PC-3 (cell line): ENCODE measurements around the gene DGKB. TPM values are rescaled to one million over a fixed set of nuclear protein-coding genes. Genes with fewer than 3 reads are reported as not detected.

Experiments
- ATAC-seq: fragments of 200-7000 bp; cut with Tn5 transposase; 2 replicates; pipeline ENCODE4 v1.9.1; 2020; ENCODE audit warnings: mild to moderate bottlenecking, moderate library complexity
- BruUV-seq: library from RNA; stranded (reverse); fragments of 400-500 nt; replicated peaks from 2 replicates; lab custom pipeline; 2021; lab: Mats Ljungman, UMichigan
- CTCF ChIA-PET: fragments of 300-600 bp; sonication (Branson Sonifier 250); formaldehyde crosslinking; loops from one replicate; lab custom pipeline; 2022; ENCODE audit warnings: antibody characterized with exemption; lab: Charles Lee
- POLR2A ChIA-PET: fragments of 300-600 bp; sonication (Branson Sonifier 250); formaldehyde crosslinking; loops from one replicate; lab custom pipeline; 2022; ENCODE audit warnings: antibody characterized with exemption; ENCODE audit not compliant: unreplicated experiment; lab: Charles Lee
- DNase-seq: peaks from one replicate; pipeline ENCODE4 v3.0.0-alpha.2; 2015
- H2AFZ ChIP-seq: fragments of 300-600 bp; sonication (generic); 2 replicates; pipeline ENCODE4 v1.6.0; 2016; ENCODE audit warnings: antibody characterized with exemption, low read length
- H3F3A ChIP-seq: fragments of 300-600 bp; sonication (generic); one replicate; pipeline ENCODE4 v1.6.0; 2017; ENCODE audit warnings: antibody characterized with exemption, low read length, control low read depth, mild to moderate bottlenecking; ENCODE audit not compliant: unreplicated experiment
- H3K27ac ChIP-seq: fragments of 300-600 bp; sonication (generic); 2 replicates; pipeline ENCODE4 v1.5.1; 2016; ENCODE audit warnings: mild to moderate bottlenecking, low read length
- H3K27me3 ChIP-seq: fragments of 300-600 bp; sonication (generic); 2 replicates; pipeline ENCODE4 v1.6.1; 2016; ENCODE audit warnings: low read length, mixed read lengths
- H3K36me3 ChIP-seq: fragments of 300-600 bp; sonication (generic); 2 replicates; pipeline ENCODE4 v1.6.1; 2016; ENCODE audit warnings: low read depth, mixed run types, low read length, mixed read lengths
- H3K4me1 ChIP-seq: fragments of 300-600 bp; sonication (generic); 2 replicates; pipeline ENCODE4 v1.5.1; 2016; ENCODE audit warnings: low read length; ENCODE audit not compliant: insufficient read depth
- H3K4me2 ChIP-seq: fragments of 300-600 bp; sonication (generic); 2 replicates; pipeline ENCODE4 v1.6.0; 2016; ENCODE audit warnings: low read length
- H3K4me3 ChIP-seq: fragments of 300-600 bp; sonication (generic); 2 replicates; pipeline ENCODE4 v1.5.1; 2016; ENCODE audit warnings: mild to moderate bottlenecking, low read length, mixed read lengths
- H3K79me2 ChIP-seq: fragments of 300-600 bp; sonication (generic); 2 replicates; pipeline ENCODE4 v1.6.1; 2017; ENCODE audit warnings: low read length, mixed read lengths
- H3K9ac ChIP-seq: fragments of 300-600 bp; sonication (generic); 2 replicates; pipeline ENCODE4 v1.6.0; 2016; ENCODE audit warnings: mild to moderate bottlenecking, low read length
- H3K9me2 ChIP-seq: fragments of 300-600 bp; sonication (generic); replicated peaks from 2 replicates; pipeline ENCODE4 v1.6.1; 2016; ENCODE audit warnings: mixed run types, low read length, mixed read lengths
- H3K9me3 ChIP-seq: fragments of 300-600 bp; sonication (generic); 2 replicates; pipeline ENCODE4 v1.6.1; 2016; ENCODE audit warnings: low read length, mixed read lengths
- H4K20me1 ChIP-seq: fragments of 300-600 bp; sonication (generic); 2 replicates; pipeline ENCODE4 v1.6.1; 2016; ENCODE audit warnings: low read length, mixed read lengths
- EZH2 ChIP-seq: fragments of 300-600 bp; sonication (generic); IDR thresholded peaks from one replicate; pipeline ENCODE4 v1.6.1; 2017; ENCODE audit warnings: antibody characterized with exemption, mild to moderate bottlenecking, low read length; ENCODE audit not compliant: unreplicated experiment
- EZH2phosphoT487 ChIP-seq: fragments of 300-600 bp; sonication (generic); IDR thresholded peaks from 2 replicates; pipeline ENCODE4 v1.6.1; 2018; ENCODE audit warnings: mild to moderate bottlenecking, antibody characterized with exemption, low read length, borderline replicate concordance
- intact Hi-C: fragments of 100-400 bp; cut with micrococcal nuclease; formaldehyde crosslinking; loops from 2 replicates; pipeline ENCODE4 v1.9.0; 2023
- total RNA-seq: library from RNA; depleted of rRNA; stranded (reverse); fragments of >200 nt; gene quantifications from 2 replicates; pipeline ENCODE4 v1.2.3, GENCODE V29; 2014
- TF ChIP-seq, protein P1 (sequence below): fragments of 300-600 bp; sonication (generic); conservative IDR thresholded peaks from 2 replicates; pipeline ENCODE4 v1.5.1; 2017; ENCODE audit warnings: antibody characterized with exemption, low read depth, mild to moderate bottlenecking, low read length

DGKB gene
- total RNA-seq, 1 experiment from 2014 or later, result 0.15 TPM

DNA sequence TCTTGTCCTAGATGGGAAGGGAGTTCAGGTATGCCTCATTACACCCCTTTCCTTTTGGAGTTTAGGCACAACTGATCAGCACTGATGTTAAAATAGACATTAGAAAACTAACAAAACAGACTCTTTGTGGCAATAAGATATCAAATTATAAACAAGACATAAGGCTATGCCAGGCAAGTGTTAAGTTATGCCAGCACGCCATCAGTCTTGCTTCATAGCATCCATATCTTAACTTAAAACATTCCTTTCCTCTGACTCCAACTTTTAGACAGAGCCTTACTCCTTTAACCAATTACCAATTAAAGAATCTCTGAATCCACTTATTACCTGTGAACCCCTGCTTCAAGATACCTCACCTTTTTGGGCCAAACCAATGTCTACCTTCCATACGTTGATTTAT is 786.9 kb downstream of the DGKB start:
- no peaks in the 10 kb centered on the region for H3K79me2 ChIP-seq
- no peaks in the 10 kb centered on the region for H3K9me2 ChIP-seq
- no peak overlapping the region for H3K4me2 ChIP-seq
- H3K9me3 ChIP-seq, result no peaks in the 10 kb centered on the region
- no TSS peak for BruUV-seq
- no peaks in the 10 kb centered on the region for H3K36me3 ChIP-seq
- intact Hi-C loops, result no loop called here
- ChIA-PET POLR2A (no interaction called here), CTCF (no interaction called here)
- no peak overlapping the region for H3K4me3 ChIP-seq
- TF ChIP-seq EZH2phosphoT487 (no peak), EZH2 (no peak)
- TF ChIP-seq, protein P1, sequence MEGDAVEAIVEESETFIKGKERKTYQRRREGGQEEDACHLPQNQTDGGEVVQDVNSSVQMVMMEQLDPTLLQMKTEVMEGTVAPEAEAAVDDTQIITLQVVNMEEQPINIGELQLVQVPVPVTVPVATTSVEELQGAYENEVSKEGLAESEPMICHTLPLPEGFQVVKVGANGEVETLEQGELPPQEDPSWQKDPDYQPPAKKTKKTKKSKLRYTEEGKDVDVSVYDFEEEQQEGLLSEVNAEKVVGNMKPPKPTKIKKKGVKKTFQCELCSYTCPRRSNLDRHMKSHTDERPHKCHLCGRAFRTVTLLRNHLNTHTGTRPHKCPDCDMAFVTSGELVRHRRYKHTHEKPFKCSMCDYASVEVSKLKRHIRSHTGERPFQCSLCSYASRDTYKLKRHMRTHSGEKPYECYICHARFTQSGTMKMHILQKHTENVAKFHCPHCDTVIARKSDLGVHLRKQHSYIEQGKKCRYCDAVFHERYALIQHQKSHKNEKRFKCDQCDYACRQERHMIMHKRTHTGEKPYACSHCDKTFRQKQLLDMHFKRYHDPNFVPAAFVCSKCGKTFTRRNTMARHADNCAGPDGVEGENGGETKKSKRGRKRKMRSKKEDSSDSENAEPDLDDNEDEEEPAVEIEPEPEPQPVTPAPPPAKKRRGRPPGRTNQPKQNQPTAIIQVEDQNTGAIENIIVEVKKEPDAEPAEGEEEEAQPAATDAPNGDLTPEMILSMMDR, result no peak
- H3K27ac ChIP-seq, result no peak overlapping the region
- ATAC-seq, result no peak
- no peaks in the 10 kb centered on the region for H3K27me3 ChIP-seq
- no peaks in the 10 kb centered on the region for H3F3A ChIP-seq
- no peak overlapping the region for H3K9ac ChIP-seq
- H4K20me1 ChIP-seq, result no peaks in the 10 kb centered on the region
- no peaks in the 10 kb centered on the region for H3K4me1 ChIP-seq
- no peak for DNase-seq
- H2AFZ ChIP-seq, result no peak overlapping the region

DNA sequence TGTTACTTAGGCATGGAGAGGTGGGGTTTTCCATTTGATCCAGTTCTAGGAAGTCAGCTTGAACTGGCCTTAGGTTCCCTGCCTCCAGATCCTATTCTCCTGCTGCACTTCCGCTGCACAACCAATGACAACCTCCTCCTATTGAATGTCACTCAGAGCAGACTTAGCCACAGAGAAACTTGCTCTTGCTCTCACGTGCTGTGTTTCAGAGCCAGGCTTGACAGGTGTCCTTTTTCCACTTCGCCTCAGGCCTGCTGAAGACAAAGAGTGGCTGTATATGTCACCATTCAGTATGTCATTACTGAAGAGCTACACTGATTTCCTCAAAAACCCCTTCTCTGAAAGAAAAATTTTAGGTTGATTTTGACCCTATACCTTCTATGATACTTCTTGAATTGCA is 797.7 kb downstream of the DGKB start:
- Histone ChIP-seq H3K27me3 (no peaks in the 10 kb centered on the region), H3K79me2 (no peaks in the 10 kb centered on the region), H3K9me2 (no peaks in the 10 kb centered on the region), H3K36me3 (no peaks in the 10 kb centered on the region), H4K20me1 (no peaks in the 10 kb centered on the region), H3K4me3 (no peak overlapping the region), H3K4me1 (no peaks in the 10 kb centered on the region), H3F3A (no peaks in the 10 kb centered on the region), H3K4me2 (no peak overlapping the region), H2AFZ (no peak overlapping the region), H3K9me3 (no peaks in the 10 kb centered on the region), H3K9ac (no peak overlapping the region), H3K27ac (no peak overlapping the region)
- ATAC-seq (no peak), DNase-seq (no peak)
- BruUV-seq, result no TSS peak
- ChIA-PET POLR2A (no interaction called here), CTCF (no interaction called here)
- TF ChIP-seq, protein P1, result no peak
- TF ChIP-seq EZH2phosphoT487, result no peak
- no peak for TF ChIP-seq EZH2
- intact Hi-C loops, result no loop called here

DNA sequence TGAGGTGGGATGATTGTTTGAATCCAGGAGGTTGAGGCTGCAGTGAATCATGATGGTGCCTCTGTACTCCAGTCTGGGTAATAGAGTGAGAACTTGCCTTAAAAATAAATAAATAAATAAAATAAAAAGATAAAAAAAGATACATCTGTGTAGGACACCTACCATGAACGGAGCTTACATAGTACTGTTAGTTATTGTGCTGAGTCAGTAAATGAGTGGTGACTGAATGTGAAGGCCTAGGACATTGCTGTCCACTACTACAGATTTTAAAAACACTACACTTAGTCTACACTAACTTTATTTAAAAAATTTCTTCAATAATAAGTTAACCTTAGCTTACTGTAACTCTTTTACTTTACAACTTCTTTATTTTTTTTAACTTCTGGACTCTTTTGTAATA is 806.4 kb downstream of the DGKB start:
- no TSS peak for BruUV-seq
- POLR2A ChIA-PET, result interaction anchor here (0.5 to 1.1 kb wide), 2 partner anchors 76 to 105 kb away, joined by 3 to 6 read pairs; no protein-coding TSS in a partner anchor
- Histone ChIP-seq H3K9me3 (no peaks in the 10 kb centered on the region), H3K9ac (no peak overlapping the region), H3K27me3 (no peaks in the 10 kb centered on the region), H3K27ac (peak overlapping the region; percentile 81), H3K4me2 (peak overlapping the region; percentile 70; the same call in 1 of the 2 replicates), H3K9me2 (no peaks in the 10 kb centered on the region), H3K79me2 (no peaks in the 10 kb centered on the region), H2AFZ (no peak overlapping the region), H3K4me1 (peaks cover 13% of the 10 kb centered on the region), H3K36me3 (no peaks in the 10 kb centered on the region), H3F3A (peaks cover 5% of the 10 kb centered on the region), H3K4me3 (no peak overlapping the region), H4K20me1 (no peaks in the 10 kb centered on the region)
- TF ChIP-seq EZH2phosphoT487 (no peak), EZH2 (no peak)
- TF ChIP-seq, protein P1, result no peak
- intact Hi-C loops, result loop anchor here (5.0 kb wide), 1 partner anchor 196 kb away; no protein-coding TSS in a partner anchor
- CTCF ChIA-PET, result no interaction called here
- DNase-seq (no peak), ATAC-seq (no peak)
